Measurements from ENCODE around the gene MTMR10. TPM values are rescaled to one million over a fixed set of nuclear protein-coding genes. Genes with fewer than 3 reads are reported as not detected.

Gene MTMR10
- polyA plus RNA-seq, 2 of the 4 experiments (the other 2 are of a cell fraction): 11.9 to 23.1 TPM

DNA sequence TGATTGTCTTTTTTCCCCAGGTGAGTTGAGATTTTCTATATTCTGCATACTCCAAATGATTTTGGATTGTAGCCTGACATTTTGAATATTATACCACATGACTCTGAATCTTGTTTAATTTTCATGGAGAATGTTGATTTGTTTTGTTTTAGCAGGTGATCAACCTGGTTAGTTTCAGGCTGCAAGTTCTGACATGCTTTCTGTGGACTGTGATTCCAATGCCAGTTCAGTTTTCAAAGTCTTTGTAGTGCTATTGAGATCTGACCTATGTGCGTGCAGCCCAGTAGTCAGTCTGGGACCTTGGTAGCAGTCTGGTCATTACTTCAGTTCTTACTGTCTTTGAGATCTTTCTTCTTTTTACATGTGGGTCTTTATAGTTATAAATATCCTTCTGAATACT, 18.6 kb upstream of the MTMR10 start:
- H3K9me3 ChIP-seq: peaks cover 22% of the 10 kb centered on the region
- no peak overlapping the region for H3K4me3 ChIP-seq
- DNase-seq (ENCODE audit: low read depth in 1 of 2, low spot score in 1 of 2) (no peak), ATAC-seq (no peak), FAIRE-seq (no peak)
- no peak overlapping the region for H3K4me2 ChIP-seq
- WGBS (ENCODE audit: missing lambda C conversion rate): 91% methylated on average over 1 of the region's 1 CpG
- ChIA-PET POLR2A (no interaction called here), CTCF (no interaction called here)
- H3K27ac ChIP-seq: no peak overlapping the region
- TF ChIP-seq, protein P1, sequence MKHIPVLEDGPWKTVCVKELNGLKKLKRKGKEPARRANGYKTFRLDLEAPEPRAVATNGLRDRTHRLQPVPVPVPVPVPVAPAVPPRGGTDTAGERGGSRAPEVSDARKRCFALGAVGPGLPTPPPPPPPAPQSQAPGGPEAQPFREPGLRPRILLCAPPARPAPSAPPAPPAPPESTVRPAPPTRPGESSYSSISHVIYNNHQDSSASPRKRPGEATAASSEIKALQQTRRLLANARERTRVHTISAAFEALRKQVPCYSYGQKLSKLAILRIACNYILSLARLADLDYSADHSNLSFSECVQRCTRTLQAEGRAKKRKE (CRISPR knock-in tag; IDR thresholded peaks at IDR 0.05; ENCODE audit: low read depth): no peak
- TF ChIP-seq NFE2L2 (conservative IDR thresholded peaks at IDR 0.05; ENCODE audit: low read length) (no peak), CBX2 (IDR thresholded peaks at IDR 0.05; ENCODE audit: borderline replicate concordance, low read depth) (no peak), BHLHE40 (IDR thresholded peaks at IDR 0.05; ENCODE audit: low read depth, low read length) (no peak), FOSL2 (IDR thresholded peaks at IDR 0.05) (no peak), FOSL2 (CRISPR knock-in tag; IDR thresholded peaks at IDR 0.05) (no peak), EHMT2 (IDR thresholded peaks at IDR 0.05; ENCODE audit: low read depth) (no peak), ZFP36 (IDR thresholded peaks at IDR 0.05; ENCODE audit: borderline replicate concordance, partially characterized antibody) (no peak), CHD4 (IDR thresholded peaks at IDR 0.05; ENCODE audit: borderline replicate concordance) (no peak), HOXB5 (CRISPR knock-in tag; IDR thresholded peaks at IDR 0.05) (no peak), EHF (CRISPR knock-in tag; IDR thresholded peaks at IDR 0.05) (no peak), HOXA7 (CRISPR knock-in tag; IDR thresholded peaks at IDR 0.05) (no peak), HDAC2 (IDR thresholded peaks at IDR 0.05) (no peak), ESRRA (IDR thresholded peaks at IDR 0.05; ENCODE audit: borderline replicate concordance, low read length) (no peak)
- TF ChIP-seq, protein P2, sequence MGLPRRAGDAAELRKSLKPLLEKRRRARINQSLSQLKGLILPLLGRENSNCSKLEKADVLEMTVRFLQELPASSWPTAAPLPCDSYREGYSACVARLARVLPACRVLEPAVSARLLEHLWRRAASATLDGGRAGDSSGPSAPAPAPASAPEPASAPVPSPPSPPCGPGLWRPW (IDR thresholded peaks at IDR 0.05): no peak
- TF ChIP-seq, protein P3, sequence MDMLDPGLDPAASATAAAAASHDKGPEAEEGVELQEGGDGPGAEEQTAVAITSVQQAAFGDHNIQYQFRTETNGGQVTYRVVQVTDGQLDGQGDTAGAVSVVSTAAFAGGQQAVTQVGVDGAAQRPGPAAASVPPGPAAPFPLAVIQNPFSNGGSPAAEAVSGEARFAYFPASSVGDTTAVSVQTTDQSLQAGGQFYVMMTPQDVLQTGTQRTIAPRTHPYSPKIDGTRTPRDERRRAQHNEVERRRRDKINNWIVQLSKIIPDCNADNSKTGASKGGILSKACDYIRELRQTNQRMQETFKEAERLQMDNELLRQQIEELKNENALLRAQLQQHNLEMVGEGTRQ (IDR thresholded peaks at IDR 0.05): no peak
- no peaks in the 10 kb centered on the region for H3K4me1 ChIP-seq

DNA sequence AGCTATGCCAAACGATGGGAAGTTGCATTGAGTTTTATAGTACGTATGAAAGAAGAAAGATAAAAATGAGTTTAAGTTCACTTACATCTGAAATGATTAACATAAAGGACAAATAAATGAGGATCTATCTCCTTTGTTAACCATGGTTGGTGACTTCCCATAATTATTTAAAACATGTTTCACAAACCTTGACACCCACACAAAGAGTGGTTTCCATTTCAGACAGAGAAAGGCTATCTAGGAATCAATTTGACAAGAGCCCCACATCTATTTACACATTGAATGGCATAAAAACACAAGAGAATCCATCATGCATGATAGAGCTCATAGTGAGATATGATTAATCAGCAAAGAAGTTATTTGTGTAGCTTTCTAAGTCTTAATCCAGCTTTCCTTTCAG, 14.2 kb upstream of the MTMR10 start:
- H3K9me3 ChIP-seq: no peaks in the 10 kb centered on the region
- FAIRE-seq (no peak), ATAC-seq (no peak), DNase-seq (ENCODE audit: low read depth in 1 of 2, low spot score in 1 of 2) (no peak)
- no peaks in the 10 kb centered on the region for H3K4me1 ChIP-seq
- ChIA-PET CTCF (interaction anchor here (1.5 to 2.5 kb wide), 2 partner anchors 18 to 124 kb away, joined by 3 to 7 read pairs; no protein-coding TSS in a partner anchor), POLR2A (interaction anchor here (1.6 kb wide), 1 partner anchor 14 kb away, joined by 6 read pairs; the partner anchor contains the start of gene MTMR10)
- H3K27ac ChIP-seq: no peak overlapping the region
- H3K4me2 ChIP-seq: no peak overlapping the region
- TF ChIP-seq, protein P3 (IDR thresholded peaks at IDR 0.05): no peak
- TF ChIP-seq, protein P4, sequence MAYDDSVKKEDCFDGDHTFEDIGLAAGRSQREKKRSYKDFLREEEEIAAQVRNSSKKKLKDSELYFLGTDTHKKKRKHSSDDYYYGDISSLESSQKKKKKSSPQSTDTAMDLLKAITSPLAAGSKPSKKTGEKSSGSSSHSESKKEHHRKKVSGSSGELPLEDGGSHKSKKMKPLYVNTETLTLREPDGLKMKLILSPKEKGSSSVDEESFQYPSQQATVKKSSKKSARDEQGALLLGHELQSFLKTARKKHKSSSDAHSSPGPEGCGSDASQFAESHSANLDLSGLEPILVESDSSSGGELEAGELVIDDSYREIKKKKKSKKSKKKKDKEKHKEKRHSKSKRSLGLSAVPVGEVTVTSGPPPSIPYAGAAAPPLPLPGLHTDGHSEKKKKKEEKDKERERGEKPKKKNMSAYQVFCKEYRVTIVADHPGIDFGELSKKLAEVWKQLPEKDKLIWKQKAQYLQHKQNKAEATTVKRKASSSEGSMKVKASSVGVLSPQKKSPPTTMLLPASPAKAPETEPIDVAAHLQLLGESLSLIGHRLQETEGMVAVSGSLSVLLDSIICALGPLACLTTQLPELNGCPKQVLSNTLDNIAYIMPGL (CRISPR knock-in tag; IDR thresholded peaks at IDR 0.05; ENCODE audit: borderline replicate concordance): no peak
- TF ChIP-seq EHF (CRISPR knock-in tag; IDR thresholded peaks at IDR 0.05) (no peak), ZNF302 (CRISPR knock-in tag; IDR thresholded peaks at IDR 0.05) (no peak), FOXS1 (CRISPR knock-in tag; IDR thresholded peaks at IDR 0.05) (no peak)
- TF ChIP-seq, protein P5, sequence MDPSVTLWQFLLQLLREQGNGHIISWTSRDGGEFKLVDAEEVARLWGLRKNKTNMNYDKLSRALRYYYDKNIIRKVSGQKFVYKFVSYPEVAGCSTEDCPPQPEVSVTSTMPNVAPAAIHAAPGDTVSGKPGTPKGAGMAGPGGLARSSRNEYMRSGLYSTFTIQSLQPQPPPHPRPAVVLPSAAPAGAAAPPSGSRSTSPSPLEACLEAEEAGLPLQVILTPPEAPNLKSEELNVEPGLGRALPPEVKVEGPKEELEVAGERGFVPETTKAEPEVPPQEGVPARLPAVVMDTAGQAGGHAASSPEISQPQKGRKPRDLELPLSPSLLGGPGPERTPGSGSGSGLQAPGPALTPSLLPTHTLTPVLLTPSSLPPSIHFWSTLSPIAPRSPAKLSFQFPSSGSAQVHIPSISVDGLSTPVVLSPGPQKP (IDR thresholded peaks at IDR 0.05; ENCODE audit: low read depth, low read length): no peak
- WGBS (ENCODE audit: missing lambda C conversion rate): 52% methylated on average over 2 of the region's 2 CpGs
- H3K4me3 ChIP-seq: no peak overlapping the region

Measured in A549 (cell line).